NCI-H146 (cell line): ENCODE measurements around the gene IL37.
"Not testable (repeated sequence)": the region's sequence is repeated elsewhere in the genome, so short reads cannot be mapped to it uniquely, and the experiment has no call there.

Source experiments
- DNase-seq: peaks from one replicate; lab custom pipeline; 2025; lab: John Stamatoyannopoulos, UW

IL37 gene

GRCh38 chr2:112889976-112890375 lies 21.0 kb upstream of the IL37 start:
- DNase-seq, result no peak

- DNase-seq, result no peak
Observed at GRCh38 chr2:112891385-112891831, 19.6 kb upstream of the IL37 start.

- DNase-seq, result no peak
Observed at GRCh38 chr2:112893752-112894151, 17.2 kb upstream of the IL37 start.

- no peak for DNase-seq
Observed at GRCh38 chr2:112896909-112897623, 13.9 kb upstream of the IL37 start.

- no peak for DNase-seq
Observed at GRCh38 chr2:112897624-112897978, 13.4 kb upstream of the IL37 start.

GRCh38 chr2:112901431-112902065 lies 9.4 kb upstream of the IL37 start:
- not testable (repeated sequence) for DNase-seq

- no peak for DNase-seq
Observed at GRCh38 chr2:112902816-112903215, 8.1 kb upstream of the IL37 start.

- DNase-seq, result no peak
Observed at GRCh38 chr2:112904883-112905282, 6.1 kb upstream of the IL37 start.

- no peak for DNase-seq
Observed at GRCh38 chr2:112906276-112906675, 4.7 kb upstream of the IL37 start.

GRCh38 chr2:112907001-112907949 lies 3.7 kb upstream of the IL37 start:
- no peak for DNase-seq

GRCh38 chr2:112908559-112908958 lies 2.4 kb upstream of the IL37 start:
- not testable (repeated sequence) for DNase-seq

GRCh38 chr2:112910219-112910618 lies 746 bp upstream of the IL37 start:
- no peak for DNase-seq

GRCh38 chr2:112912403-112912802 lies 1.4 kb downstream of the IL37 start:
- DNase-seq, result no peak

- no peak for DNase-seq
Observed at GRCh38 chr2:112915300-112916144, 4.6 kb downstream of the IL37 start.

GRCh38 chr2:112916145-112916571 lies 5.2 kb downstream of the IL37 start:
- no peak for DNase-seq

GRCh38 chr2:112916625-112917247 lies 5.8 kb downstream of the IL37 start:
- DNase-seq, result no peak

- DNase-seq, result no peak
Observed at GRCh38 chr2:112917856-112918255, 6.9 kb downstream of the IL37 start.

- DNase-seq, result no peak
Observed at GRCh38 chr2:112918256-112918655, 7.3 kb downstream of the IL37 start.

GRCh38 chr2:112919086-112919485 lies 8.1 kb downstream of the IL37 start:
- DNase-seq, result no peak

- no peak for DNase-seq
Observed at GRCh38 chr2:112920923-112921532, 10.1 kb downstream of the IL37 start.

GRCh38 chr2:112921982-112922381 lies 11.0 kb downstream of the IL37 start:
- no peak for DNase-seq
